Limb (tissue), 2 donors: ENCODE results near the gene FAT1.
A peak's percentile ranks its signal among the peaks of the same experiment; 100 is the strongest.
"Not testable (repeated sequence)": the region's sequence is repeated elsewhere in the genome, so short reads cannot be mapped to it uniquely, and the experiment has no call there.

Experiments
- DNase-seq, 2 donors: peaks; one replicate each; pipeline ENCODE4 v3.0.0-alpha.2; 2016; ENCODE audit errors: extremely low spot score in 2 of 2

The FAT1 gene

DNA sequence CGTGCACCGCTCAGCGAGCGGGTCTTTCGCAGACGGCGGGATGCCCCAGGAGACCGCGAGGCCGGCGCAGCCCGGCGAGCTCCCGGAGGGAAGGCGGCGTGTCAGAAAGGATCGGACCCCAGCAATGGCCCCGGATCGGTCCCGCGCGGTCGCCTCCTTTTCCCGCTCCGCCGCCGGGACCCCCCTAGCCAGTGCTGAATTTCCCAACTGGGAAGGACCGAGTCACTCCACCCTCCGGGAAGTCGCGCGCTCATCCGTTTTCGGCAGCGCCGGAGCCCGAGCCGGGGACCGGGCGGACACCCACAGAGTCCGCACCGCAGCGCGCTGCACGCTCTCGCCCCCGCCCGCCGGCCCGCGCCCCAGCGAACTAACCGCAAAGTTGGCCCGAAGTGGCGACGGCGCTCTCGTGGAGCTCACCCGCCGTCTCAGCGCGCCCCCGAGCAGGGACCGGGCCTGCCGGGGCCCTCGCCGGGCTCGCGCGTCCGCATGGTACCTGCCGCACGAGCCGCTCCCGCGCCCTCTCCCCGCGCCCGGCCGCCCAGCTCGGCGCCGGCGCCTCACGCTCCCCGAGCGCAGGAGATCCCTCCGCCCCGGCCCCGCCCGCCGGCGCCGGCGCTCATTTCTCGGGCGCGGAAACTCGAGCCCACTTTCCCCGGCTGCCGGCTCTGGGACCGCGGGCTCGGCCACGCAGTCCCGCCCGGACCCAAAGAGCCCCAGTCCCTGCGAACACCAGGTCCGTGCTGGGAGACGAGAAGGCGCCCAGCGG is at the start of gene FAT1:
TSS of gene FAT1 (minus strand) at position 565 of the 766 bp plus-strand sequence. CDS start 14,029 bp downstream, outside the sequence.
- DNase-seq: peak; percentile 59 to 90

- no peak for DNase-seq
Observed at GRCh38 chr4:186772936-186773487, 49.4 kb upstream of the FAT1 start.

DNA sequence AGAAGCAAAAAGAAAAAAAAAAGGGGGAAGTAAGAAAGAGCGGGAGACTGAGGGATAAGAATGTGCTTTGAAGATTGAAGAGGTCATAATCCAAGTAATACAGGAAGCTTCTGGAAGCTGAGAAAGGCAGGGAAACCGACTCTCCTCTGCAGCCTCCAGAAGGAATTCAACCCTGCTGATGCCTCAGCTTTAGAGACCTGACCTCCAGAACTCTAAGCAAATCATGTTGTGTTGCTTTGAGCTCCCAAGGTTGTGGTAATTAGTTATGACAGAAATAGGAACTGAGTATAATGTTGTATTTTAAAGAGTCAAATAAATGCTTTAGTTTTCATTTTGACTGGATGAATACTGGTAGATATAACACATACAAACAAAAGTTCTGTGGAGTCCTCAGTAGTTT is 48.0 kb upstream of the FAT1 start:
- no peak for DNase-seq

DNA sequence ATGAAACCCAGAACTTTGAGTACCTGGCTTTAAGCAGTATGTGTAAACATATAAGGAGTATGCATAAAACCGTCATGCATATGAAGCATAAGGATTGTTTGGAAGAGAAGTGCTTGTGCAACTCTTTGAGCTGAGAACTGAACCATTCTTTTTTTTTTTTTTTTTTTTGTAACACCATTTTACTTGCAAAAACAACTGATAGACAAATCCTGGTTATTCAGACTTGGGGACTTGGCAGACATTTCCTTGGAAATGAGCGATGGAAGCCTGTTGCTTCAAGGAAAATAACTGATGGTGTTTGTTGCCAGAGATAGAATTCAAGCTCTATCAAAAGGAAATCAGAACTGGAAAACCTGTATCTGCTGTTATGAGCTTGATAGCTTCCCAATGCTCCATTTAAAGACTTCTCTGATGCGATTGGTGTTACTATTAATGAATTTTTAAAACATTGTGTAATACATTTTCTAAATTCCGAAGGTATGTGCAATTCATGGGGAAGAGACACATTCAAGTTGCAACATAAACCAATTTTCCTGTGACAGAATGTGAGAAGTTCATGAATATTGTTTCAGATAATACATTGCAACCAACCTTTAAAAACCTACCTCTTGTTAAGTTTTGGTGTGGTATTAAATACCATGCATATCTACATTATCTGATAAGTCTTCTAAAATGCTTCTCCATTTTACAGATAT is 47.0 kb upstream of the FAT1 start:
- DNase-seq: no peak

GRCh38 chr4:186767794-186768193 is 44.1 kb upstream of the FAT1 start:
- DNase-seq: no peak

DNA sequence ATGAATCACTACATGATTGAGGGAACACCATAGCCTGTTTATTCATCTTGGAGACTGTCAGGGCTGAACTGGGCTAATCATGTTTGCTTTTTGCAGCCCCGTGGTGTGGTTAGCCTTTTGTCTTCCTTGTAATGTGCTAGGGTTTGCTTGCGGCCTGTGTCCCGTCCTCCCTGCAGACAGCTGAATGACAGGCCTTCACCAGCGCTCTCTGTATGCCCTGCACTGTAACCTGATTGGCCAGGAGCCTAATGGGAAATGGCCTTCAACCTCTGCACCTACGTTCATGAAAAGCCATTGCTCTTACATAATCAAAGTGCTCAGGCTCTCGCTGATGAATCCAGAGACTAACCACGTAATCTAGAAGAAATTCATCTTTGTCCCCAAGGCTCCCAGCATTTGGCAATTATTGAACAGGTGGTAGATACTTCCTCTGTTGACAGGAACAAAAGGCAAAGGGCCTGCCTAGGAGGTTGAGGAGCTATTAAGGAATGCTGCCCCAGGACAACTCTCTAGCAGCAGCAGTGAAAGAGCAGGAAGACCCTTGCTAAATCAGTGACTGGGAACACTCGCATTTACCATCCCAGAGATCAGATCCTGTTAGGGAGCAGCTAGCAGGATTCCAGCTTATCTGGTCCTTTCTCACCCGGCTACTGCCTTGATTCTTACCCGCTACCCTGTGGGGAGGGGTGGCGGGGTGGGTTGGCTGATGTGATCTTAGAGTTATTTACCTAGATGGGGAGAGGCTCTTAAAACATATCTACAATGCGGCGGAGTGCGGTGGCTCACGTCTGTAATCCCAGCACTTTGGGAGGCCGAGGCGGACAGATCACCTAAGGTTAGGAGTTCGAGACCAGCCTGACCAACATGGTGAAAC is 42.3 kb upstream of the FAT1 start:
- DNase-seq: no peak

GRCh38 chr4:186765138-186765537 is 41.5 kb upstream of the FAT1 start:
- DNase-seq: no peak

- DNase-seq: no peak
Observed at GRCh38 chr4:186764457-186764856, 40.8 kb upstream of the FAT1 start.

DNA sequence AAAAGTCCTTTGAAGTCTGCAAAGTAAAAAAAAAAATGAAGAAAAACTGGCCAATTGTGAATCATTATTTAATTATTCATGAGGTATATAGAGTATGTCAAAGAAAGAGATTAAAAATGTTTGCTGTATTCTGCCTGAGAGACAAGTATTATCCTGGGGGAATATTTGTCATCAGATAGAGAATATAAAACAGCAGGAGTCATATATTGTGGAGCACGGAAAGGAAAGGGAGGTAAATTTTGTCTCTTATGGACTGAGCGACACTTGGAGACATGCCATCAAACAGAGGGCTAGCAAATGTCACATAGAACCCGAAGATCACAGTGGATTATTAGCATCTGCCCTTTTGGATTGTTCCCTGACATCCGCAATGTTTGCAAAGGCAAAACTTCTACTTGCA is 39.2 kb upstream of the FAT1 start:
- no peak for DNase-seq

DNA sequence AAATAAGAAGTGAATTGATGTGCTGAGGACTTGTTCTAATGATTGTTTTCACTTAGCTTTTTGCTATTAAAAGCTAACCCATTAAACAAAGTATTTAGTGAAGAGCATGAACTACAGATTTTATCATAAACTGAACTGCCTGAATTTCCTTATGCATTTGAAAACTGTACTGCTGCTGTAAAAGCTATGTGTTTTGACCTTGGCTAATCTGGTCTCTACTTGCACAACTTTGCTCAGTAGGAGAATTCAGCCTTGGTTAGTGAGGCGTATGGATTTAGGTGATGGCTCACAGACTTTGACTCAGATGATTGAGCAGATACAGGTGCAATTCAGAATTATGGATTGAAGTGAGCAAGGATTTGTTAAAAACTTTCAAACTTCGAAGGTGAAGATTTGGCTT is 38.7 kb upstream of the FAT1 start:
- no peak for DNase-seq

GRCh38 chr4:186761956-186762355 is 38.3 kb upstream of the FAT1 start:
- not testable (repeated sequence) for DNase-seq

- DNase-seq: no peak
Observed at GRCh38 chr4:186761393-186761792, 37.7 kb upstream of the FAT1 start.

DNA sequence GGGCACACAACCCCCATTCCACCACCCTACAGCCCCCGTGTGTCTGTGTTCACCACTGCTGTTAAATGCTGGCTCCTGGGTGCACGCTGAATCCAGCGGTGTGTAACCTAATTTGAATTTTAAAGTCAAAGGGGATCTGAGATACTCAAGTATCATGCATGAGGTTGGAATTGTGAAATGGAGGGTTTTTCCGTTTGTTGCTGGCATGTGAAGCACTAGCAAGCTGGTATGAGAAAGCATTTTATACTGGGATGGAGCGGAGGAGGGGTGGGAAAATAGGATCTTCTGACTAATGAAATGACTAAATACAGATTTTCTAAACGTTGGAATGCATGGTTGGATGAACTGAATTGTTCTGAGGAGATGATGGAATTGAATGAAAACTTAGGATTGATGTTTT is 36.9 kb upstream of the FAT1 start:
- no peak for DNase-seq

DNA sequence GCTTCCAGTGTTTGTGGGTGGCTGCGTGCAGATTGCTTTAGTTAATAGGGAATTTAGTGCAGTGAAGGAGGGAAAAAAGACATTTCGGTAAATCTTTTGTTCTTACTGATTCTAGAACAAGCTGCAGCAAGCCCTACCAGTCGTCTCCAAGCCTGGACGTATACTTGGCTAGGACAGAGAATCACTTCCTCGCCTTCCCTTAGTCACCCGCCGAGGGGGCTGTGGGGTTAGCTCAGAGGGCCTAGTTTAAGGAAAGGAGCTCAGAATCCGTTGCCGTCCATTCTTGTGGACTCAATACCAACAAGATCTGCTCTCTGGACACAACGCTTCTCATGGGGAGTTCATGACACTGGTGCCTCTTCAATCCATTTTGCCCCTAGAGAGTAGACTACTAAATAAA is 36.3 kb upstream of the FAT1 start:
- DNase-seq: no peak

- DNase-seq: no peak
Observed at GRCh38 chr4:186758929-186759682, 35.5 kb upstream of the FAT1 start.

DNA sequence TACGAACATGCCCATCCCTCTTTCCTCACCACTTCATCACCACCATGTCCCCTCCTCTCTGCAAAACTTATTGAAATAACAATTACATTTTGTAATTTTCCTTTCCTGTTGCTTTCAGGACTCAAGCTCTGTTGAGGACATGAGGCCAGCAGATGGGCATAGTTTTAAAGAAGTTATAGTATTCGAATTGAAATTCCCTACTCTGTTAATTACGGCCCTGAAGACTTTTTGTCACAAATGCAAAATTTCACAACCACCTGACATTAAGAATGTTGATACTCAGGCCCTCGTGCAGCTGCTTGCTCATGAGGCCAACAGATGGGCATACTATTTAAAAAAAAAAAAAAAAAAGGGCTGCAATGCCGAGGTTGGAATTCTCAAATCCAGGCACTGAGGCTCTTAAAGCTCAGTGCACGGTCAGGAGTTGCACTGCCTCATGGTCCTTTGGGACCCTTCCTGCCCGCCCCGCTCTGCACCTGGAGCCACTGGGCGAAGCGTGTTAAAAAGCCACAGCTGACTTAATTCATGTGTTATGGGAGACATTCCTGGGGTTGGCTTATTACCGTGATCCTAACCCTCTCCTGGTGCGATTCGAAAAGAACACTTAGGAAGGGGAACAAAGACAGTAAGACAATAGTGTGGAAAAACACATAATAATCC is 34.2 kb upstream of the FAT1 start:
- peak; percentile 39 to 43 for DNase-seq

GRCh38 chr4:186756550-186756949 is 32.9 kb upstream of the FAT1 start:
- DNase-seq: not testable (repeated sequence)

GRCh38 chr4:186755550-186756519 is 32.2 kb upstream of the FAT1 start:
- DNase-seq: no peak

- DNase-seq: no peak
Observed at GRCh38 chr4:186754976-186755375, 31.3 kb upstream of the FAT1 start.
